ENCODE data around the gene SNAPC3. TPM values are rescaled to one million over a fixed set of nuclear protein-coding genes. Genes with fewer than 3 reads are reported as not detected.
A peak's percentile ranks its signal among the peaks of the same experiment; 100 is the strongest.

The SNAPC3 gene
- 21.8 and 26.2 TPM in 2 replicates for total RNA-seq (2021)
- percentile 75 among the genes with signal in this experiment for Bru-seq, nascent RNA
- BruChase-seq, experiment 1, labeled RNA remaining after a 2-hour chase: percentile 76 among the genes with signal in this experiment
- percentile 79 among the genes with signal in this experiment for BruChase-seq, experiment 2, labeled RNA remaining after a 6-hour chase
- long read RNA-seq, full-length matches to known transcripts: 79 of 89 reads
- long read RNA-seq, partial matches to known transcripts: 3 of 89 reads
- long read RNA-seq, other reads (novel, unspliced or antisense): 7 of 89 reads

DNA sequence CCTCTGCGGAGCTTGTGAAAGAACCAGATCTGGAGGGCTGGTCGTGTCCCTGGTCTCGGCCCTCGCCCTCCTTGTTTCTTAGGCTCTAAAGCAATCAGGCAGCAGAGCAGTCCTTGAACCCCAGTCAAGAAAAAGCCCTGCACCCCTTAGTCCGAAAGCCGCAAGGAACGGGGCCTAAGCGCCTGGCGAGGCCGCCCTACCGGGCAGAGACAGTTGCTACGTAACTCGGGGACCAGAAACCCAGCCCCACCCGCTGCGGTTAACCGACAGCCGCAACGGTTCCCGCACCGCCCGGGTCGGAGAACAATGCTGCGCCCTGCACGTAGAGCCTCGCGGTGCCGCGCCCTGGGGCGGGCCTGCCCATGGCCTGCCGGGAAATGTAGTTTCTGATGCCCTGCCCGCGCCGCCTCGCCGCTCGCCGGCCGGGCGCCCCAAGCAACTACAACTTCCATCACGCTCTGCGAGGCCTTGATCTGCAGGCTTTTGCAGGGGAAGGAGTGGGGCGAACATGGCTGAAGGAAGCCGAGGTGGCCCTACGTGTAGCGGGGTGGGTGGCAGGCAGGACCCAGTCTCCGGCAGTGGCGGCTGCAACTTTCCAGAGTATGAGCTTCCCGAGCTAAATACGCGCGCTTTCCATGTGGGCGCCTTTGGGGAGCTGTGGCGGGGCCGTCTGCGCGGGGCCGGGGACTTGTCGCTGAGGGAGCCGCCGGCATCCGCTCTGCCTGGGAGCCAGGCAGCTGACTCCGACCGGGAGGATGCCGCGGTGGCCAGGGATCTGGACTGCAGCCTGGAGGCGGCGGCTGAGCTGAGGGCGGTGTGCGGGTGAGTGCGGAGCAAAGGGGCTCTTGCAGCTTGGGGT lies at the start of gene SNAPC3:
SNAPC3 (plus strand) TSS at position 505 of the 859 bp plus-strand sequence; CDS start at position 509, 4 bp downstream.
- BruUV-seq (replicated peaks): no TSS peak
- intact Hi-C loops (cut with micrococcal nuclease; ENCODE audit: unreplicated experiment): loop anchor here (10.0 kb wide), 1 partner anchor 148 kb away; no protein-coding TSS in a partner anchor
- H3K27ac ChIP-seq (ENCODE audit: low read depth, low read length, poor library complexity, severe bottlenecking): peak within 1 kb of the TSS; percentile 80
- H3K27me3 ChIP-seq (replicated peaks; ENCODE audit: insufficient read depth, low read depth, low read length, poor library complexity): no peaks in the 10 kb centered on the region
- no peaks in the 10 kb centered on the region for H3K36me3 ChIP-seq (ENCODE audit: insufficient read depth, low read length, poor library complexity, severe bottlenecking)
- TF ChIP-seq, protein P1, sequence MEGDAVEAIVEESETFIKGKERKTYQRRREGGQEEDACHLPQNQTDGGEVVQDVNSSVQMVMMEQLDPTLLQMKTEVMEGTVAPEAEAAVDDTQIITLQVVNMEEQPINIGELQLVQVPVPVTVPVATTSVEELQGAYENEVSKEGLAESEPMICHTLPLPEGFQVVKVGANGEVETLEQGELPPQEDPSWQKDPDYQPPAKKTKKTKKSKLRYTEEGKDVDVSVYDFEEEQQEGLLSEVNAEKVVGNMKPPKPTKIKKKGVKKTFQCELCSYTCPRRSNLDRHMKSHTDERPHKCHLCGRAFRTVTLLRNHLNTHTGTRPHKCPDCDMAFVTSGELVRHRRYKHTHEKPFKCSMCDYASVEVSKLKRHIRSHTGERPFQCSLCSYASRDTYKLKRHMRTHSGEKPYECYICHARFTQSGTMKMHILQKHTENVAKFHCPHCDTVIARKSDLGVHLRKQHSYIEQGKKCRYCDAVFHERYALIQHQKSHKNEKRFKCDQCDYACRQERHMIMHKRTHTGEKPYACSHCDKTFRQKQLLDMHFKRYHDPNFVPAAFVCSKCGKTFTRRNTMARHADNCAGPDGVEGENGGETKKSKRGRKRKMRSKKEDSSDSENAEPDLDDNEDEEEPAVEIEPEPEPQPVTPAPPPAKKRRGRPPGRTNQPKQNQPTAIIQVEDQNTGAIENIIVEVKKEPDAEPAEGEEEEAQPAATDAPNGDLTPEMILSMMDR (conservative IDR thresholded peaks at IDR 0.05; ENCODE audit: low read depth, low read length): no peak
- TF ChIP-seq EZH2 (IDR thresholded peaks at IDR 0.05; ENCODE audit: borderline replicate concordance, low read depth, low read length, poor library complexity, severe bottlenecking): no peak
- H3K9me3 ChIP-seq (ENCODE audit: low read depth, low read length, poor library complexity, severe bottlenecking): no peaks in the 10 kb centered on the region
- H3K4me3 ChIP-seq (ENCODE audit: low read depth, low read length, poor library complexity, severe bottlenecking): peak within 1 kb of the TSS; percentile 90
- DNase-seq (ENCODE audit: low spot score): peak; percentile 90
- POLR2A ChIA-PET (ENCODE audit: low non-redundant PET): no interaction called here
- H3K4me1 ChIP-seq (ENCODE audit: insufficient read depth, low read length, poor library complexity, severe bottlenecking): no peaks in the 10 kb centered on the region
- CTCF ChIA-PET: no interaction called here

DNA sequence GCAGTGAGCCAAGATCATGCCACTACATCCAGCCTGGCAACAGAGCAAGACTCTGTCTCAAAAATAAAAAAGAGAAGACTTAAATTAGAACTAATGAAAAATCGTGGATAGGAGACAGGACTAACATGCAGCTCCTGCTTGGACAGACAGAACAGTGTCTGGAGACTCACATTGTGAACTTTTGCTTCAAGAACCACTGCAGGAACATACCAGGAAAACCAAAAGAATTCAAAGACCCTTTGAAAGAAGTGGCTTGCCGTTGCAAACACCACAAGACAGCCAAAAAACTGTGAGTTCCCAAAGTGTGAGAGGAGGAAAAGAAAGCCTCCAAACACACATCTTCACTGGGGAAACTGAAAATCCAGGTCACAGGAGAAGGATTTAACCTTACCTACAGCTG lies 48.8 kb upstream of the SNAPC3 start:
- TF ChIP-seq EZH2 (IDR thresholded peaks at IDR 0.05; ENCODE audit: borderline replicate concordance, low read depth, low read length, poor library complexity, severe bottlenecking): no peak
- TF ChIP-seq, protein P1 (conservative IDR thresholded peaks at IDR 0.05; ENCODE audit: low read depth, low read length): no peak
- Histone ChIP-seq H3K27ac (ENCODE audit: low read depth, low read length, poor library complexity, severe bottlenecking) (no peak overlapping the region), H3K9me3 (ENCODE audit: low read depth, low read length, poor library complexity, severe bottlenecking) (no peaks in the 10 kb centered on the region), H3K27me3 (replicated peaks; ENCODE audit: insufficient read depth, low read depth, low read length, poor library complexity) (no peaks in the 10 kb centered on the region), H3K4me1 (ENCODE audit: insufficient read depth, low read length, poor library complexity, severe bottlenecking) (no peaks in the 10 kb centered on the region), H3K36me3 (ENCODE audit: insufficient read depth, low read length, poor library complexity, severe bottlenecking) (no peaks in the 10 kb centered on the region), H3K4me3 (ENCODE audit: low read depth, low read length, poor library complexity, severe bottlenecking) (no peak overlapping the region)
- intact Hi-C loops (cut with micrococcal nuclease; ENCODE audit: unreplicated experiment): no loop called here
- ChIA-PET CTCF (no interaction called here), POLR2A (ENCODE audit: low non-redundant PET) (no interaction called here)
- no peak for DNase-seq (ENCODE audit: low spot score)
- no TSS peak for BruUV-seq (replicated peaks)

DNA sequence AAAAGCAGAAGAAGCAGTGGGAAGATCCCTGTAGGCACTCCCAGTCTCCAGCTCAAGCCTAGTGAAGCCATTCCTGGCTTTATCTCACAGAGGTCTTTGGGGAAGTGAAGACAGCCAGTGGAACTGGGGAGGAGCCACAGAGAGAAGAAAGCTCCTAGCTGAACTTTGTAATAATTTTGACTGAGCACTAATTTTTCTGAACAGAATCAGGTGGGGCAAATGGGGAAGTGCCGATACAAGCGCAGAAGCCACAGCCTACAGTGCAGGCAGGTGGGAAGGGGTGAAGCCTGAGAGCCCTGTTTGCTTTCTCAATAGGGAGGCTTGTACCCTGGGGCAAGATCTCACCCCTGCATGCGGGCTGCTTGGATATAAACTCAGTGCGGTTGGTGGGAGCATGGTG lies 48.4 kb upstream of the SNAPC3 start:
- ChIA-PET CTCF (no interaction called here), POLR2A (ENCODE audit: low non-redundant PET) (no interaction called here)
- Histone ChIP-seq H3K9me3 (ENCODE audit: low read depth, low read length, poor library complexity, severe bottlenecking) (no peaks in the 10 kb centered on the region), H3K4me1 (ENCODE audit: insufficient read depth, low read length, poor library complexity, severe bottlenecking) (no peaks in the 10 kb centered on the region), H3K27me3 (replicated peaks; ENCODE audit: insufficient read depth, low read depth, low read length, poor library complexity) (no peaks in the 10 kb centered on the region), H3K4me3 (ENCODE audit: low read depth, low read length, poor library complexity, severe bottlenecking) (no peak overlapping the region), H3K27ac (ENCODE audit: low read depth, low read length, poor library complexity, severe bottlenecking) (no peak overlapping the region), H3K36me3 (ENCODE audit: insufficient read depth, low read length, poor library complexity, severe bottlenecking) (no peaks in the 10 kb centered on the region)
- DNase-seq (ENCODE audit: low spot score): no peak
- intact Hi-C loops (cut with micrococcal nuclease; ENCODE audit: unreplicated experiment): no loop called here
- BruUV-seq (replicated peaks): no TSS peak
- TF ChIP-seq, protein P1 (conservative IDR thresholded peaks at IDR 0.05; ENCODE audit: low read depth, low read length): no peak
- TF ChIP-seq EZH2 (IDR thresholded peaks at IDR 0.05; ENCODE audit: borderline replicate concordance, low read depth, low read length, poor library complexity, severe bottlenecking): no peak
